ENCODE data around the gene CNTNAP5. TPM values are rescaled to one million over a fixed set of nuclear protein-coding genes. Genes with fewer than 3 reads are reported as not detected.

CNTNAP5 gene
- total RNA-seq, 1 experiment from 2014 or later: 0.11 TPM

Small RNAs within 50 kb of the gene (small RNA-seq; reads per million reads assigned to genes)
- not detected for gene AC019159.1
- not detected for gene MTND5P22
- gene RNA5SP102: not detected

All from HT1080 (cell line).